Mesodermal cell (in vitro differentiated cells): ENCODE measurements around the gene C1QTNF4.
"Not testable (repeated sequence)": the region's sequence is repeated elsewhere in the genome, so short reads cannot be mapped to it uniquely, and the experiment has no call there.

Source experiments
- H3K27ac ChIP-seq: 2 replicates; pipeline ENCODE4 v1.7.0; 2013; ENCODE audit warnings: mild to moderate bottlenecking, low read depth, low read length, moderate library complexity; ENCODE audit not compliant: severe bottlenecking
- H3K36me3 ChIP-seq: 2 replicates; pipeline ENCODE4 v1.7.1; 2013; ENCODE audit warnings: mild to moderate bottlenecking, low read length, moderate library complexity; ENCODE audit not compliant: control insufficient read depth, insufficient read depth
- H3K4me1 ChIP-seq: one replicate; pipeline ENCODE4 v1.7.1; 2013; ENCODE audit warnings: mild to moderate bottlenecking, low read length; ENCODE audit not compliant: insufficient read depth, control insufficient read depth, poor library complexity, severe bottlenecking
- H3K4me3 ChIP-seq: 2 replicates; pipeline ENCODE4 v1.7.0; 2013; ENCODE audit warnings: low read length, control low read depth, mild to moderate bottlenecking; ENCODE audit not compliant: insufficient read depth, poor library complexity, severe bottlenecking; ENCODE audit errors: extremely low read depth
- H3K9me3 ChIP-seq: 2 replicates; pipeline ENCODE4 v1.7.1; 2013; ENCODE audit warnings: mild to moderate bottlenecking, low read length, moderate library complexity; ENCODE audit not compliant: control insufficient read depth
- WGBS, 2 experiments: methylation state at CpG; one replicate each; pipeline ENCODE4 v1.1.5; 2013; ENCODE audit warnings: missing lambda C conversion rate in 2 of 2; ENCODE audit not compliant: insufficient coverage in 2 of 2; 5-methylcytosine and 5-hydroxymethylcytosine counted together

Gene C1QTNF4

DNA sequence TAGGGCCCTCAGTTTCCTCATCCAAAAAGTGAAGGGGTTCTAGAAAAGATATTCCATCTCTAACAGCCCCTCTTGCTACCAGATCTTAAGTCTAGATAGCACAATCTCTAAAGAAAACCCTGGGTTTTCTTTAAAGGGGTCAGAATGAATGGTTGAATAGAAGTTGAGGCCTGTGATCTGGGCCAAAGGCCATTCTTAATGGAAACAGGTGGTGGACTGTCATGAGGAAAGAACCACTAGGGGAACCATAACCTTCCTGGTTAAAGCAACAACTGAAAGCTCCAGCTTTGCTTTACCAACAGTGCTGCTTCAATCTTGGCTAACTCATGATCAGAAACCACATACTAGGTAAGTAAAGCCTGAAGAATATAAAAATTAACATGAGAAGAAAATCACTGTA, 43.1 kb downstream of the C1QTNF4 start:
- no peaks in the 10 kb centered on the region for H3K9me3 ChIP-seq
- no peak overlapping the region for H3K27ac ChIP-seq
- H3K4me3 ChIP-seq: peak overlapping the region; percentile 99
- H3K4me1 ChIP-seq: peaks cover 3% of the 10 kb centered on the region
- H3K36me3 ChIP-seq: peaks cover 48% of the 10 kb centered on the region

- Histone ChIP-seq H3K4me3 (no peak overlapping the region), H3K9me3 (no peaks in the 10 kb centered on the region)
Observed at GRCh38 chr11:47550288-47551047, 43.7 kb downstream of the C1QTNF4 start.

GRCh38 chr11:47546274-47546673, 47.9 kb downstream of the C1QTNF4 start:
- not testable (repeated sequence) for H3K4me3 ChIP-seq, H3K9me3 ChIP-seq, H3K27ac ChIP-seq, H3K4me1 ChIP-seq
- 100% methylated on average over 1 to 4 of the region's 7 CpGs for WGBS, 2 experiments
- H3K36me3 ChIP-seq: peaks cover 74% of the 10 kb centered on the region

More at GRCh38 chr11:47550288-47551047, 43.7 kb downstream of the C1QTNF4 start:
- Histone ChIP-seq H3K4me1 (peaks cover 3% of the 10 kb centered on the region), H3K27ac (no peak overlapping the region), H3K36me3 (peaks cover 48% of the 10 kb centered on the region)
- WGBS, 2 experiments: 85 to 96% methylated on average over 3 to 5 of the region's 10 CpGs

DNA sequence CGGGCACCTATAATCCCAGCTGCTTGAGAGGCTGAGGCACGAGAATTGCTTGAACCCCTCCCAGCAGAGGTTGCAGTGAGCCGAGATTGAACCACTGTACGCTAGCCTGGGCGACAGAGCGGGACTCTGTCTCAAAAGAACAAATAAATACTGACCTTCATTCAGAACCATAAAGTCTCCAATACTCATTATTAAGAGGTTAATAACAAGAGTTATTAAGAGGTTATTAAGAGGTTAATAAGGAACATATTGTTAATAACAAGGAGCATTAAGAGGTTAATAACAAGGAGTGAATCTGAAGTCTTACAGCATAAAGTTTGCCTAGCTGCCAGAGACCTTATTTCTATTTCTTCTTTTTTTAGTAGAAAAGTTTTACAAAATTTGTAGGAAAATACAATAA, 48.9 kb downstream of the C1QTNF4 start:
- Histone ChIP-seq H3K4me1 (peaks cover 3% of the 10 kb centered on the region), H3K27ac (no peak overlapping the region), H3K36me3 (peaks cover 64% of the 10 kb centered on the region), H3K9me3 (no peaks in the 10 kb centered on the region), H3K4me3 (no peak overlapping the region)
- WGBS, 2 experiments: 97 to 100% methylated on average over 3 to 5 of the region's 6 CpGs

GRCh38 chr11:47541070-47541469, 53.1 kb downstream of the C1QTNF4 start:
- Histone ChIP-seq H3K27ac (no peak overlapping the region), H3K36me3 (peaks cover 53% of the 10 kb centered on the region), H3K4me3 (no peak overlapping the region), H3K9me3 (no peaks in the 10 kb centered on the region), H3K4me1 (no peaks in the 10 kb centered on the region)
- WGBS, 2 experiments: 89 to 100% methylated on average over 1 to 2 of the region's 2 CpGs

- Histone ChIP-seq H3K4me1 (peaks cover 4% of the 10 kb centered on the region), H3K27ac (no peak overlapping the region), H3K9me3 (no peaks in the 10 kb centered on the region), H3K4me3 (no peak overlapping the region), H3K36me3 (peaks cover 51% of the 10 kb centered on the region)
- WGBS, 2 experiments: 100% methylated on average over 1 of the region's 2 CpGs; no CpG with 5 or more reads in 1 of the 2 experiments
Observed at GRCh38 chr11:47539681-47540039, 54.6 kb downstream of the C1QTNF4 start.
